SIG-M5 treated with dmso at 0.1 percent for 504 hours (cell line): ENCODE data around the gene SLMAP.

Experiments
- DNase-seq: peaks from one replicate; lab custom pipeline; 2025; ENCODE audit not compliant: unreplicated experiment; lab: John Stamatoyannopoulos, UW

SLMAP gene

DNA sequence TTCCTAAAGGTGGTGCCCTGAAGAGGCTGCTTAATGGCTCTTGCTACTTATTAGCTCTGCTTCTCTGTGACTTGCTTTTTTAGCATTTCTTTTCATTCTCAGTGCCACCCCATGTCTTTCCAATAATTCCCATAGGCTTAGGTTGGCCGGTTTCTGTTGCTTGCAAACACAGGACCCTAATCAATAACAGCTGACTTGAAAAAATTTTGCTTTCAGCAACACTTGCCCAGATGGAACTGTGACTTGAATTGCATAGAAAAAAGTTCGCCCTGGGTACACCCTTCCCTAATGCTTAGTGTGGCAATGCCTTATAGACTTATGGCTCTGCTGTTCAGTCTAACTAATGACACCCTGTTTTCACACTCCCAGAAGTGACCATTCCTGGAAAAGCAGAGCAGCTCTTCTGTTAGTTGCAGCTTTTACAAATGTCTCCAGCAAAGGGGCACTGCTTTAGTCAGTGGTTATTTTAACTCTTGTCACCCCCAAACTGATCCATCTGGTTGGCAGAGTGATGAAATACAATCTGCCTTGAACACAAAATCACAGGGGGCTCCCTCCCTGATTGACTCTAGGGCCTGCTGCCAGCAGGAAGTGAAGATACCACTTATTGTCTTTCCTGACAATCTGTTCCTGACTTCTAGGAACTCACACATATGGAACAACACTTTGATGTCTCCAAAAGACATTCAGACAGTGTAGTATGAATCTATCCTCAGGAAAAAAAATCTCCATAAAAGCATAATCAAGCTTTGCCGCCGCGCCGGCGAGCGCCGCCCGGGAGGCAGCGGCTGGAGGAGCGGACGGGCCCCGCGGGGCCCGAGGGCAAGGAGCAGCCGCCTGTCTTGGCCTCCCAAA is 9.7 kb upstream of the SLMAP start:
- DNase-seq = no peak

DNA sequence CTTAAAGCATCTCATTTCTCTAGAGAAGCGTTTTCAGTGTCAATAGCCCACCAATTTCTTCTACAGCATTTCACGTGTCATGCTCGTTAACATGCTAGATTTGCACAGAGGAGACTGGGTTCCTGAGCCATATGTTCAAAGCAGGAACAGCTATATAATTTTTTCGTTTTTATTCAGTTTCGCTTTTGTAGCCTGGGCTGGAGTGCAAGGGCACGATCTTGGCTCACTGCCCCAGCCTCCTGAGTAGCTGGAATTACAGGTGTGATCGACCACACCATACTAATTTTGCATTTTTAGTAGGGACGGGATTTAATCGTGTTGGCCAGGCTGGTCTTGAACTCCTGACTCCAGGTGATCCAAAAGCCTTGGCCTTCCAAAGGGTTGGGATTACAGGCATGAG is 6.6 kb upstream of the SLMAP start:
- DNase-seq = no peak

DNA sequence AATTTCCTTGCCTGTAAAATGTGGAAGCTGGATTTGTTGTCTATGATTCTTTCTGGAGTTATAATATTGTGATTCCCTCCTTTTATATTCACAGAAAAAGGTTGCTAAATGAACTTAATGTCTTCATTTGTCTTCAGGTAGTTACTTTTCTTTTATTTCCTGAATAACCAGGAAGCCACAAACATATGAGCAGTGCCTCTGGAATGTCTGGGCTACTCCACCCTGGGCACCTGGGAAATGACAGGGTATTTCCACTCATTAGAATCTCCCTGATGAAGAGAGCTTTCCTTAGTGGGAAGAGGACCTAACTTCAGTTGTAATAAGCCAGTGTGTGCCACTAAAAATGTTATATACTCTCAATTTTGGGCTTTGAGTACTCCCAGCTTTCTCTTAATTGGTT is 3.8 kb upstream of the SLMAP start:
- DNase-seq = no peak

DNA sequence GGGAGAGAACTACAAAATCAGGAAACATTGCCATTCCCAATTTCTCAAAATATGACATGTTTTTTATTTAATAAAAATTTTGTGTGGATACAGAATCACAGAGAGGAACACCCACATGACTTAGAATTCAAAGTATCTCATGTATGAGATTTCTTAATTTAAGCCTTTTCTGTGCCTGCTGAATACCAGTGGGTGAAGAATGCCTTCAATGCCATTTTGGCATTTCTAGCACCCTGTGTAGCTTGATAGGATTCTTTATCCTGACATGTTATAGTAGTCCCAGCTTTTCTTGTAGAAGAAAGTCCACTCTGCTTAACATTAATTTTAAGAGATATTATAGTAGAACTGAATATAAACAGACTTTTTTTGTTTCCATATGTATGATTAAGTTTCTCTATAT is 3.1 kb upstream of the SLMAP start:
- DNase-seq = no peak

DNA sequence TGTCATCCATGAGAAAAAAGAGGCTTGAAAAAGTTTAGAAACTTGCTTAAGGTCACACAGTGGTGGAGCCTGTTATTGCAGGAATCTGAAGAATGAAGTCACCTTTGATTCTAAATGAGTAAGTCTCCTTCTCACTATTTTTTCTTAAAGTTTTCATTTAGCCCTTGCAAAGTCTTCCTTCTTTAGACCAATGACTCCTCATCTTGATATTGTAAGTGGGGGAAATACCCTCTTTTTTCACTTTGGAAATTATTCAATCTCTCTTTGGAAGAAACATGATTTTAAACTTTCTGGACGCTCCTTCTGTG is 787 bp upstream of the SLMAP start:
- peak; percentile 57 for DNase-seq

DNA sequence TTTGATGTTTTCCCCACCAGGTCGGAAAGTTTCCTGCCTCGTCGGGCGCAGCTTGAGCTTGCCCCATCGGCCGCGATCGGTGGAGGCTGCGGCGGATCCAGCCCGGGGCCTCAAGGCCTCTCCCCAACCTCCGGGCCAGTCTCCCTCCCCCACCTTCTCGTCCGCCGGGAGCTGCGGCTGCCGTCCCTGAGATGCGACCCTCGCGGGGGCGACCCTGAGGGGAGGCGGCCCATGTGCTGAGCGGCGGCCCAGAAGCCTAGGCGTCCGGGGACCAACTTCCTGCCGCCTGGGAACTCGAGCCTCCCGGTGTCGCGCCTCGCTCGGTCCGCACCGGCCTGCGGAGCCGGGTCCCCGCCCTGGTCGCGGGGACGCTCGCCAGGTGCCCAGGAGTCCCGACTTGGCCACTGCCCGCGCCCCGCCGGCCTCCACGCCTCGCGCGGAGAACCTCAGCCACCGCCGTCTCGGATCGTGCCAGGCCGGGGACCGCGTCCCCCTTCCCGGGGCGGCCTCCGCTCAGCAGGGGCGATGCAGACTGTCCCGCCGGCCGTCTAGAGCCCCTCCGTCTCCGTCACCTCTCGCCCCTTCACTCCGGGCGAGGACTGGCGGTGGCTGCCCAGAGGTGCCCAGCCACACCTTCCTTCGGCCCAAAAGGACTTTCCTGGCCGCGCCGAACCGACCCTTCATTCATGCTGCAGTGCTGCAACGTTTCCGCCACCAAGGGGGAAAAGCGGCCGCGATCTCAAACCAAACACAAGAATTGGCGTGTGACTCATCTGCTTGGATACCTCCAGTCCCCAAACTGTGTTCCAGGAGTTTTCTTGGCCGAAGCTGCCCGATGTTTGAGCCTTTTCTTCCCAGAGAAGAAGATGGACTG is 656 bp downstream of the SLMAP start:
- peak; percentile 42 for DNase-seq

DNA sequence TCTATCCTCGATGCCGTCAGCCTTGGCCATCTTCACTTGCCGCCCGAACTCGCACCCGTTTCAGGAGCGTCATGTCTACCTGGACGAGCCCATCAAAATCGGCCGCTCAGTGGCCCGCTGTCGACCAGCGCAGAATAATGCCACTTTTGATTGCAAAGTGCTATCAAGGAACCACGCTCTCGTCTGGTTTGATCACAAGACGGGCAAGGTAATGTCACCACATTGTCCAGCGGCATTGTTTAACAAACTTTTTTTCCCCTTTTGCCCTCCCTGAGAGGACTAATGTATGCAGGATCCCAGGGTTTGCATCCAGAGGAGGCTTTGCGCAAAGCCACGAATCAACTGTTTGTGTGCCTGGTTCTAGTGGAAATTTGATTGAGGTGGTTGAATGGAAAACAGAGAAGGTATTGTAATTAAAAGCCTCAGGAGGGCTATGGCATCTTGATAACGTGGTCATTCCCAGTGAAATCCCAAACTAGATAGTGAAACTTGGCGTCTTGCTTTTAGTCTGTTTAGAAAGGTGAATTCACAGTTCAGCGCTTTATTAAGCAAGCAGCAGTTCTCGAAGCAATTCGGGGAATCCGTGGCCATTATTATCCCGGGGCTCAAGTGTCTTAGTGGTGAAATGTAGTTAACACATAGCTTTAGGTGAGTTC is 1.7 kb downstream of the SLMAP start:
- DNase-seq = no peak

DNA sequence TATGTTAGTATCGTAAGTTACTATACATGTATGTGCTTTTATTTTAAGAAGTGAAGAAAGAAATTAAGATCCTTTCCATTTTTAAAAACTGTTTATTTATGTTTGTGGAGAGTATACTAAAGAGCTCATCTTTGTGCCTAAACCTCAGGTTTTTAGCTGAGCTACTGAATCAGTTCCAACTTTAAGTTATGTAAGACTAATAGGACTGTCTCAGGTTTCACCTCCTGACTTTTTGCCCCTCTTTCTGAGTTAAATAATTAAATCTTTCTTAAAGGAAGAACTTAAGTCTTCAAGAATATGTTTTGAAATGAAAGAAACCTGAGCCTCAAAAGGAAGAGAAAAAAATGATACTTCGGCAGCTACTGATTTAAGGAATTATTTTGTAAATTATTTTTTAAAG is 2.6 kb downstream of the SLMAP start:
- DNase-seq = no peak

DNA sequence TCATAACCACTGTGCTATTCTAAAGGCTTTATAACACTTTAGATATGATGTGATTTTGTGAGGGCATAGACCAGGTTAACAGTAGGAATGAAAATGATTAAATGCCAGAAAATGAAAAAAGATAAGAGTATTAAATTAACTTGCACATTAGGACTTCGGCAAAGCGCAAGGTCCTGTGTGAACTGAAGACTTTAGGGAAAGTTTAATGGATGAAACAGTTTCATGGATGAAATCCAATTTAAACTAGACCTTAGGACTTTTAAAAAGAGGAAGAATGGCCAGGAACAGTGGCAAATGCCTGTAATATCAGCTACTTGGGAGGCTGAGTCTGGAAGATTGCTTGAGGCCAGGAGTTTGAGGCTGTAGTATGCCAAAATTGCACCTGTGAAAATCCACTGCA is 8.7 kb downstream of the SLMAP start:
- no peak for DNase-seq

DNA sequence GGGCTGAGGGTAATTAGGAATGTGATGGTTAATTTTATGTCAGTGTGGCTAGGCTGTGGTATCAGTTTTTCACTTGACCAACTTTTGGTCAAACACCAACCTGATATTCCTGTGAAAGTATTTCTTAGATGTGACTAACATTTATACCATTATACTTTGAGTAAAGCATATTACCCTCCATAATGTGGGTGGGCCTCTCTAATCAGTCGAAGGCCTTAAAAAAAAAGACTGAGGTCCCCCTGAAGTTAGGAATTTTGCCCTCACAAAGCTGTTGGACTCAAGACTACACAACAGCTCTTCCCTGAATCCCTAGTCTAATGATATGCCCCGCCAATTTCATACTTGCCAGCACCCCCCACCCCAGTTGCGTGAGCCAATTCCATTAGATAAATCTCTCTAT is 12.5 kb downstream of the SLMAP start:
- no peak for DNase-seq

DNA sequence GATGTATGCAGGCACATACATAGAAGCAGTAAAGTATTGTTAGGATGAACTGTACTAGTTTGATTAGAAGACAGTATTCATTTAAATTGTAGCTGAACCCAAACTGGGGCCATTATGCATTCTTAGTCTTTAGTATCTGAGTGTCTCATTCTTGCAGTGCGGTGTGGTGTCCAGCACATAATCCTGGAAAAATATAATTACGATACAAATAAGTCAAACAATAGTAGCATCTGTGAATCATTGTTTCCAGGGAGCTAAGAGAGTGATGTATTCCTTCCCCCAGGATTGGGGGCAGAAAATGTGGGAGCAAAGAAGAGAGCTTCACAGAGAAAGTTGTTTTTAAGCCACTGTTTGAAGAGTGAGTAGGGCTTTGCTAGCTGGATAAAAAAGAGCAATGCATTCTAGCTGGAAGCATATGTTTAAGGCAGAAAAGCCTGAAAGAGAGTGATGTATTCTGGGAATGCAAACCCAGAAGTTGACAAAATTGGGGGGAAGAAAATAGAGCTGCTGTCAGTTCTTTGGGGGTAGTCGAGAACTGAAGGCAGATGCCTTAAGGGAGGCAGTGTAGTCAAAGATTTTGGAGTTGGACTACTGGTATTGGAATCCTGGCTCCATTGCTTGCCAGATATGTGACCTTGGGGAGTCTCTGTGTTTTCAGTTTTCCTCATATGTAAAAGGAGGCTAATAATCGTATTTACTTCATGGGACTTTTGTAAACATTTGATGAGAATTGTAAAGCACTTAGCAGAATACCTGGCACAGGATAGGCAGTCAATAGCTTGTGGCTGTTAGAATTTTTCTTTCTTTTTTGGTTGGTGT is 14.1 kb downstream of the SLMAP start:
- no peak for DNase-seq

DNA sequence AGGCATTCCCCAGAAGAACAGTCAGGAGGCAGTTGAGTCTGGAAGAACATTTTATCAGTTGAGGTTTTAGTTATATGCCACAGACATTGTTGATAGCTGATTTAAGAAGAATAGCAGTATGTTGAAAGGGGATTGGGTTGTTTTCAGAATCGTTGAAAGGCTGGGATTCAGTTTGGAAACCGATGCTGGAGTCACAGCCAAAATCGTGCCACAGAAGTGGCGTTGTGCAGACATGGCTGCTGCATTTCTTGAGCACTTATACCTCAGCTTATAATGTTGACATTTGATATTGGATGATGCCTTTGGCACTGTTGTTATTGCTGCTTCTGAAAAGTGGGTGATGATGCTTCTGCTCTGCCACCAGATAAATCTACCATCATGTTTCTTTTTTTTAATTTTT is 16.1 kb downstream of the SLMAP start:
- no peak for DNase-seq

DNA sequence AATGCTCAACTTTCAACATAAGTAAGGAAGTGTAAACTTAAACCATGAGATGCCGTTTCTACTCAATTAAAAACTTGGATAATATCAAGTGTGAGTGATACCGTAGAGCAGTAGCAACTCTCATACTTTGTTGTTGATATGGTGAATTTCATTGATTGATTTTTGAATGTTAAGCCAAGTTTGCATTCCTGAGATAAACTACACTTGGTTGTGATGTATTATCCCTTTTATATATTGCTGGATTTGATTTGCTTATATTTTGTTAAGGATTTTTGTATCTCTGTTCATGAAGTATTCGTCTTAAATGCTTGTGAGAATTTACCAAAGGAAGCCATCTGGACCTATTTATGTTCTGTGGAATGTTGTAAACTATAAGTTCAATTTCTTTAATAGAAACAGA is 21.7 kb downstream of the SLMAP start:
- DNase-seq = no peak

DNA sequence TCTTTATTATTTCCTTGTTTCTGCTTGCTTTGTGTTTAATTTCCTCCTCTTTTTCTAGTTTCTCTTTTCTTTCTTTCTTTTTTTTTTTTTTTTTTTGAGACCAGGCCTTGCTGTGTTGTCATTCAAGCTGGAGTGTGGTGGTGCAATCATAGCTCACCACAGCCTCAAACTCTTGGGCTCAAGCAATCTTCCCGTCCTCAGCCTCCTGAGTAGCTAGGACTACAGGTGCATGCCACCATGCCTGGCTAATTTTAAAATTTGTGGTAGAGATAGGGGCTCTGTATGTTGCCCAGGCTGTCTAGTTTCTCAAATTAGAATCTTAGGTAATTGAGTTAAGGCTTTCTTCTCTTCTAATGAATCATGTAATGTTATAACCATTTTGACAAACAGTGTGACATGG is 22.4 kb downstream of the SLMAP start:
- DNase-seq = peak; percentile 63

DNA sequence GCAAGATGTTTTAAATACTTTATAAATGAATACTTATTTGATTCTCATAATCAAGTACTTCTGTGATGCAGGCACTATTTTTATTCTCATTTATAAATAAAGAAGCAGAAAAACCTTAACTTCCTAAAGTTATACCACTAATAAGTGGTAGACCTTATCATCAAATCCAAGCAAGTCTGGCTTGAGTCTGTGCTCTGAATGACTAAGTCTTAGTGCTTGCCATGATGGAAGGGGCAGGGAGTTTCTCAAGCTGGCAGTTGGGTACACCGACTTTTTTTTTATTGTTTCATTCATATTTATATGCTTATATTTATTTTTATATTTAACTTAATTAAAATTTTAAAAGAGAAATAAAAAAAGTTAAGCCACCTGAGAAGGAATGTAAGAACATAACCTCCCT is 23.6 kb downstream of the SLMAP start:
- no peak for DNase-seq

DNA sequence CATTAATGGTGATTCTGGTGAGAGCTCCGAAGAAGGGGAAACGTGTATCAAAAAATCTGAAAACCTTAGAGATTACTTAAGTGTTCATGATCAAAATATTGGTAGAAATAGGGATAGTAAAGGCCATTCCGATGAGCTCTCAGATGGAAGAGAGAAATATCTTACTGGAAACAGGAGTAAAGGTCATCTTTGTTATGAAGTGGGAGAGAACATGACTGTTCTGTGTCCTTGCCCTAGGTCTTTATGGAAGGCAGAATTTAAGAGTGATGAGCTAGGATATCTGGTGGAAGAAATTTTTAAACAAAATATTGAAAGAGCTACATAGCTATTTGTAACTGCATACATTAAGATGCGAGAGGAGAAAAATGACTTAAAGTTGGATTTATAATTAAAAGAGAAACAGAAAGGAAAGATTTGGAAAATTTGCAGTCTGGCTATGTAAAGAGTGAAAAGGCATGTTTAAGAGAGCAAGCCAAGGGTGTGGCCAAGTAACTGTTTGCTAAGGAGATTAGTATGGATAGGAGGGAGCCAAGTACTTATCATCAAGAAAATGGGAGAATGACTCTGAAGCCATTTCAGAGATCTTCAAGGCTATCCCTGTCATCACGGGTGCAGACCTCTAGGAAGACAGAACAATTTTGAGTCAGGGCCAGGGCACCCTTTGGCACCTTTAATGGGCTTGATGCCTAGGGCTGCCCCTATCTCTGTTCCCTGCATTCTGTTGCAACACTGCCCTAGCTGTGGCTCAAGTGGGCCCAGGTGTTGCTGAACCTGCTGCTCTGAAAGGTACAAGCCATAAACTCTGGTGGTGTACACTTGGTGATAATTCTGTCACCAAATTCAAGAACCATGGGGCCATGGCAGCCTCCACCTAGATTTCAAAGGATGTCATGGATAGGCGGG is 27.3 kb downstream of the SLMAP start:
- DNase-seq = no peak

DNA sequence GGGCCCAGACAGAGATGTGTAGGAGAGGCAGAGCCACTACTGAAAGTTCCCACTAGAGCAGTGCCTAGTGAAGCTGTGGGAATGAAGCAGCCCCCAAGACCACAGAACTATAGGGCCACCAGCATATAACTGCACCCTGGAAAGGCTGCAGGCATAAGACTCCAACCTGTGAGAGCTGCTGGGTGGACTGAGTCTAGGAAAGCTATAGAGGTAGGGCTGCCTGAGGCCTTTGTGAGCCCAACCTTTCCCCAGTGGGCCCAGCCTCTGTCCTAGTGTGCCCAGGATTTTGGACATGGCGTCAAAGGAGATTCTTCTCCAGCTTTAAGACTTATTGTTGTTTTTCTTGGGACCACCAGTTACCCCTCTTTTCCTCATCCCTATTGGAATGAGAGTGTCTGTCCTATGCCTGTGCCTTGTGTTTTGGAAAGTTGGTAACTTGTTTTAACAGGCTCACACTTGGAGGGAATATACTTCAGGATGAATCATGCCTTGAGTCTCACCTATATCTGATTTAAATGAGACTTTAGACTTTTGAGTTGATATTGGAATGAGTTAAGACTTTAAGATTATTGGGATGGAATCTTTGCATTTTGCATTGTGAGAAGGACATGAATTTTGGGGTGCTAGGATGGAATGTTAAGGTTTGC is 28.1 kb downstream of the SLMAP start:
- DNase-seq = no peak

DNA sequence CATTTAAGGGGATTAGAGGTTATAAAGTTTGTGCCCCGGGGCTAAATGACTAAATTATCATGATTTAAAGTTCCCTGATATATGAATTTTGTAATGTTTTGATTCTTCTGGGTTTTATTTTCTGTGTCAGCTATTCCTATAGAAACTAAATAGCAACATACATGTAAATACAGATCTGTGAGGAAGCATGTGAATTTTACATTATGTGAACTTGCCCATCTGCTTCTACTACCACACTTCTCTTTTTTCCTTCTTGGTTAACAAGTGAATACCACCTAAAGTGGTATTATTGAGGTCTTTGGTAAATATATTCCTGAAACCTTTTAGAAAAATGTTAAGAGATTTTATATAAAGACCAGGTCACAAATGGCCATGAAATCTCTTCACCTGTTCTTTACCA is 29.3 kb downstream of the SLMAP start:
- no peak for DNase-seq

DNA sequence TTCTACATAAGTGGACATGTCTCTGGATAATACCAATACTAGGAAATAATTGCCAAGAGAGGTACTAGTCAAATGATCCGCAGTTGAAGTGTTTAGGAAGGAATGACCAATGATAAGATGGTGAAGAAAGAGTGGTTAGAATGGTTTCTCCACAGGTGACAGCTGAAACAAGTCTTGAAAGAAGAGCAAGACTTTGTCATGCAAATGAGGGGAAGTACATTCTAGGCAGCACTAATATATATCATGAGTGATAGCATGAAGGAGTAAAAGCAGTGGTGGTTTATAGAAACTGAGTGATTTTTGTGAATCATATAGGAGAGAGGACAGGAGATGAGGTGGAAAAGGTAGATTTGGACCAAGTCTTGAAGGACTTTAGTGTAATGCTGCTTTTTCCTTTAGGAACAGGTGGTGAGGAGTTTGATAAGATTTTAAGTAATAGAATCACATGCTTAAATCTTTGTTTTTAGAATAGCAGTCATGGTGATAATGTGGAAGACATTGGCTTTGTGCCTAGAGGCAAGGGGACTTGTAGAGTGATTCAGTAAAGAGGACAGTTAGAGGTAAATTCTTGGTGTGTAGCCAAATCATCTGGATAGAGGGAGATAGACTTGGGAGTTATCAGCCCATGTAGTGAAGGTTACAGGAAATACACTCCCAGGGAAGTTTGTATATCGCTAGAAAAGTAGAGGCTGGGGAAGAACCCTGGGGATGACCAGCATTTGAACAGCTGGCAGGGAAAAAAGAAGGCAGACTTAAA is 31.9 kb downstream of the SLMAP start:
- no peak for DNase-seq
